ENCODE data around the gene LRRC32.
A peak's percentile ranks its signal among the peaks of the same experiment; 100 is the strongest.
"Not testable (repeated sequence)": the region's sequence is repeated elsewhere in the genome, so short reads cannot be mapped to it uniquely, and the experiment has no call there.

LRRC32 gene

GRCh38 chr11:76610871-76611475 is 59.6 kb downstream of the LRRC32 start:
- DNase-seq (ENCODE audit: low spot score), result peak; percentile 58

- DNase-seq (ENCODE audit: low spot score), result no peak
Observed at GRCh38 chr11:76610371-76610770, 60.2 kb downstream of the LRRC32 start.

GRCh38 chr11:76609736-76610370 is 60.7 kb downstream of the LRRC32 start:
- DNase-seq (ENCODE audit: low spot score), result peak; percentile 45

- not testable (repeated sequence) for DNase-seq (ENCODE audit: low spot score)
Observed at GRCh38 chr11:76608879-76609460, 61.6 kb downstream of the LRRC32 start.

- DNase-seq (ENCODE audit: low spot score), result not testable (repeated sequence)
Observed at GRCh38 chr11:76608228-76608627, 62.3 kb downstream of the LRRC32 start.

All from ecto neural progenitor cell (in vitro differentiated cells).